Colonic mucosa (tissue), 4 donors: Measurements from ENCODE around the gene HS3ST3B1. TPM values are rescaled to one million over a fixed set of nuclear protein-coding genes. Genes with fewer than 3 reads are reported as not detected.

Experiments
- DNase-seq: peaks from one replicate; pipeline ENCODE4 v3.0.0-alpha.2; 2020
- H3K27ac ChIP-seq: fragments of 200-600 bp; one replicate; pipeline ENCODE4 v1.8.0; 2021
- H3K27me3 ChIP-seq: fragments of 200-600 bp; one replicate; pipeline ENCODE4 v1.8.0; 2021
- H3K36me3 ChIP-seq: fragments of 200-600 bp; one replicate; pipeline ENCODE4 v1.8.0; 2021
- H3K4me1 ChIP-seq: fragments of 200-600 bp; one replicate; pipeline ENCODE4 v1.8.0; 2021; ENCODE audit warnings: mild to moderate bottlenecking
- H3K4me3 ChIP-seq: fragments of 200-600 bp; one replicate; pipeline ENCODE4 v1.8.0; 2021
- H3K9ac ChIP-seq, 2 donors: one replicate each; pipeline ENCODE4 v1.7.0; 2013; ENCODE audit warnings: control low read depth in 2 of 2, low read depth in 2 of 2, low read length in 2 of 2
- H3K9me3 ChIP-seq: fragments of 200-600 bp; one replicate; pipeline ENCODE4 v1.8.0; 2021
- intact Hi-C: fragments of 100-400 bp; cut with DNase I; formaldehyde crosslinking; loops from one replicate; pipeline ENCODE4 v1.14.1; 2022
- total RNA-seq, 2 donors: library from RNA; stranded (reverse); fragmentation: NEBNext Ultra II Directional in 1 of 2; extraction: Animal tissue kit (Norgen Biotek cat#: 25700) in 1 of 2; gene quantifications; one replicate each; pipeline ENCODE4 v1.2.1, GENCODE V29; 2021
- TF ChIP-seq, protein P1 (sequence below): fragments of 200-600 bp; IDR thresholded peaks from one replicate; pipeline ENCODE4 v1.8.0; 2022; ENCODE audit warnings: antibody characterized with exemption, mild to moderate bottlenecking
- donor health status: healthy.
- donor health status: DM: no; HTN: no; CAD: no.
- donor health status: DM: no; HTN: no; CAD: no.

HS3ST3B1 gene
- total RNA-seq, 2 donors from 2014 or later = 1.1 TPM

DNA sequence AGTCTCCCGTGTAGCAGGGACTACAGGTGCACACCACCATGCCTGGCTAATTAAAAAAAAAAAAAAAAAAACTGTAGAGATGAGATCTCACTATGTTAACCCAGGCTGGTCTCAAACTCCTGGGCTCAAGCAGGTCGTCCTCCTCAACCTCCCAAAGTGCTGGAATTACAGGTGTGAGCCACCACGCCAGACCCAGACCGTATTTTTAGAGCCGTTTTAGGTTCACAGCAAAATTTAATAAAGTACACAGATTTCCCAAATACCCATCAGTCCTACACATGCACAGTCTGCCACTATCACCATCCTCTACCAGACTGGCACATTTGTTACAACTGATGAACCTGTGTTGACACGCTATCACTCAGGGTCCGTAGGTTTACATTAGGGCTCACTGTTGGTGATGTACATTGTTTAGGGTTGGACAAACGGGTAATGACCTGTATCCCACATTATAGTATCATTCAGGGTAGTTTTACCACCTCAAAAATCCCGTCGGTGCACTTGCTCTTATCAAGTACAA lies 10.4 kb downstream of the HS3ST3B1 start:
- Histone ChIP-seq H3K9ac (no peak overlapping the region), H3K4me1 (peaks cover 2% of the 10 kb centered on the region), H3K27ac (no peak overlapping the region), H3K36me3 (no peaks in the 10 kb centered on the region), H3K27me3 (peaks cover 8% of the 10 kb centered on the region), H3K4me3 (no peak overlapping the region), H3K9me3 (no peaks in the 10 kb centered on the region)
- intact Hi-C loops = no loop called here
- no peak for DNase-seq
- TF ChIP-seq, protein P1, sequence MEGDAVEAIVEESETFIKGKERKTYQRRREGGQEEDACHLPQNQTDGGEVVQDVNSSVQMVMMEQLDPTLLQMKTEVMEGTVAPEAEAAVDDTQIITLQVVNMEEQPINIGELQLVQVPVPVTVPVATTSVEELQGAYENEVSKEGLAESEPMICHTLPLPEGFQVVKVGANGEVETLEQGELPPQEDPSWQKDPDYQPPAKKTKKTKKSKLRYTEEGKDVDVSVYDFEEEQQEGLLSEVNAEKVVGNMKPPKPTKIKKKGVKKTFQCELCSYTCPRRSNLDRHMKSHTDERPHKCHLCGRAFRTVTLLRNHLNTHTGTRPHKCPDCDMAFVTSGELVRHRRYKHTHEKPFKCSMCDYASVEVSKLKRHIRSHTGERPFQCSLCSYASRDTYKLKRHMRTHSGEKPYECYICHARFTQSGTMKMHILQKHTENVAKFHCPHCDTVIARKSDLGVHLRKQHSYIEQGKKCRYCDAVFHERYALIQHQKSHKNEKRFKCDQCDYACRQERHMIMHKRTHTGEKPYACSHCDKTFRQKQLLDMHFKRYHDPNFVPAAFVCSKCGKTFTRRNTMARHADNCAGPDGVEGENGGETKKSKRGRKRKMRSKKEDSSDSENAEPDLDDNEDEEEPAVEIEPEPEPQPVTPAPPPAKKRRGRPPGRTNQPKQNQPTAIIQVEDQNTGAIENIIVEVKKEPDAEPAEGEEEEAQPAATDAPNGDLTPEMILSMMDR = no peak

DNA sequence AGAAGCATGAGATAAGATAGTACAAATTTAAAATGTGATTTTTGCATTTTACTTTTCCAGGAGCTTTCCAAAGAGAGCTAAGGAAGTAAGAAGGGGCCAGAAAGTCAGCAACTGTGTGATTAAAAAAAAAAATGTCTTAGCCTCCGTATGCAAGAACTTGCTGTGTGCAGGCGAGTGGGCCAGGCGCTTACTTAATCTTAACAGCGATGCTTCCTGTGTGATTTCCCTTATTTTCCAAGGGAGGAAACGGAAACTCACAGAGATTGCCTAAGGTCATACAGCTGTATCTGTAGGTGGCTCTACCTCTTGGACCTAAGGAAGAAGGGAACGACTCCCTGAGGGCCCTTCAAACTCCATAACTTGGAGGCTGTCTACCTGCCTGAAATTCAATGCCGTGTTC lies 11.1 kb downstream of the HS3ST3B1 start:
- DNase-seq = no peak
- Histone ChIP-seq H3K36me3 (no peaks in the 10 kb centered on the region), H3K9ac (no peak overlapping the region), H3K9me3 (no peaks in the 10 kb centered on the region), H3K4me1 (peaks cover 2% of the 10 kb centered on the region), H3K27me3 (peaks cover 8% of the 10 kb centered on the region), H3K27ac (no peak overlapping the region), H3K4me3 (no peak overlapping the region)
- TF ChIP-seq, protein P1 = no peak
- intact Hi-C loops = no loop called here

DNA sequence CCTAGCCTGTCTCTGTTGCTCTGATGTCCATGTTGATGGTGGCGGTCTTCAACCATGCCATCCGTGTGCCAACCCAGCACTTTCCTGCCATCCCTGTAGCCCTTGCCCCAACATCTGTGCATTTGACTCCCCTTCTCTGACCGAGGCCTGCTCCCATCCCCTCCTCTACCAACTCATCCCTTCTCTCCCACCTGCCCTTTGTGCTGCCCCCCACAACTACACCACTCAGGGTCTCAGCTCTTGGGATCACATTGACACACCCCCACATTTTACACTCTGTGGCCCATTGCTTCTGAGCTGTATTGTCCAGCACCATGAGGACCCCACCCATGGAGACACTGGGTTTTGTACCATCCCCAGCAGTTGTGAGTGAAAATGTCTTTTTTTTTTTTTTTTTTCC lies 11.6 kb downstream of the HS3ST3B1 start:
- intact Hi-C loops = no loop called here
- Histone ChIP-seq H3K9ac (no peak overlapping the region), H3K4me1 (peaks cover 2% of the 10 kb centered on the region), H3K9me3 (no peaks in the 10 kb centered on the region), H3K4me3 (no peak overlapping the region), H3K27me3 (peaks cover 8% of the 10 kb centered on the region), H3K27ac (no peak overlapping the region), H3K36me3 (no peaks in the 10 kb centered on the region)
- TF ChIP-seq, protein P1 = no peak
- DNase-seq = no peak

DNA sequence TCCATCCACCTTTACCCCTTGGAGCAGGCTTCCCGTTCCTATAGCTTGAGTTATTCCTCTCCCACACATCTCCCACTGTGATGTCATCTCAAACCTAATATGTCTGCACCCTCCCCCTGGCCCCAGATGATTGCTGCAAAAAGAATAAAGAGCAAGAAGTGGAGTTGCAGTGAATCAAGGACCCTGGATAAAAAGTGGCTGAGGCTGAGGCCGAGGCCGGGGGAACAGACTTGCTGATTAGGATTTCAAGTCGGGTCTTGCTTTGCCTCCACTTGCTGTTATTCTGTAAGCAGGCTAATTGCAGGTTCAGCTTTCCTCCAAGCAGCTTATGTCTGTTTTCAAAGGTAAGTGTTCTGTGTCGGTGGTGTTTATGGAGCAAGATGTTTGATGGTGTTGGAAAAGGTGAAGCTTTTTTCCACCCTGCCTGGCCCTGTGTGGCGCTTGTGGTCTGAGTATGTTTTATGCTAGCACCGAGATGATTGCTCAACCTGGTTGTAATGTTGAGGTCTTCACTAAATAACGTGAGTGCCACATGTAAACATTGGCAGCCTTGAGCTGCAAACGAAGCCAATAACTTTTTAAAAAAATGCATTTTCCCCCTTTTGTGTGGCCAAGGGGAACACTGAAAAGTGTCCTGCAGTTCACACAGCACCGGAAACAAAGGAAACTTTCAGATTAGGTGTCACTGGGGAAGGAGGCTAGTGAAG lies 15.4 kb downstream of the HS3ST3B1 start:
- no peak overlapping the region for H3K9ac ChIP-seq
- no peak overlapping the region for H3K4me3 ChIP-seq
- H3K27me3 ChIP-seq = no peaks in the 10 kb centered on the region
- no peaks in the 10 kb centered on the region for H3K36me3 ChIP-seq
- TF ChIP-seq, protein P1 = no peak
- intact Hi-C loops = no loop called here
- no peaks in the 10 kb centered on the region for H3K9me3 ChIP-seq
- H3K4me1 ChIP-seq = no peaks in the 10 kb centered on the region
- no peak for DNase-seq
- no peak overlapping the region for H3K27ac ChIP-seq

DNA sequence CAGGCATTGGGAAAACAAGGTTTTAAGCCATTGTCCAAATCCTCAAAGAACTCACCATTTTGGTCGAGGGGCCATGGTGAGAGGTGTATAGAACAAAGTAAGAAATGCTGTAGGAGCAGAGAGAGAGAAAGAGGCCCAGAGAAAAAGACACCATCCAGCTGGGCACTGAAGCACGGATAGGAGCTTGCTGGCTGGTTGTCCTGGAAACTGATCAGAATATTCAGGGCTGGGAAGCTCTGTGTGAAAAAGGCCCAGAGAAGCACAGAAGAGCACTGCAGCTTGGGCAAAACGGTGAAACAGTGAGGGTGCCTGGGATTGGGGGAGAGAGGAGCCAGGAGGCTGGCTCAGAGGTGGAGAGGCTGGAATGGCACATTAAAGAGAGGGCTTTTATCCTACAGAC lies 16.5 kb downstream of the HS3ST3B1 start:
- H3K4me1 ChIP-seq = no peaks in the 10 kb centered on the region
- DNase-seq = no peak
- no peaks in the 10 kb centered on the region for H3K9me3 ChIP-seq
- H3K9ac ChIP-seq = no peak overlapping the region
- intact Hi-C loops = no loop called here
- no peak overlapping the region for H3K4me3 ChIP-seq
- TF ChIP-seq, protein P1 = no peak
- H3K27me3 ChIP-seq = no peaks in the 10 kb centered on the region
- H3K36me3 ChIP-seq = no peaks in the 10 kb centered on the region
- no peak overlapping the region for H3K27ac ChIP-seq
